GM21619 (cell line): Measurements from ENCODE around the gene FOXL2NB.

Source experiments
- ATAC-seq: cut with Tn5 transposase; IDR thresholded peaks from one replicate; pipeline ENCODE4 v1.9.1; 2021; ENCODE audit not compliant: unreplicated experiment

The FOXL2NB gene

GRCh38 chr3:138987181-138987580, 40.2 kb downstream of the FOXL2NB start:
- ATAC-seq, result no peak

DNA sequence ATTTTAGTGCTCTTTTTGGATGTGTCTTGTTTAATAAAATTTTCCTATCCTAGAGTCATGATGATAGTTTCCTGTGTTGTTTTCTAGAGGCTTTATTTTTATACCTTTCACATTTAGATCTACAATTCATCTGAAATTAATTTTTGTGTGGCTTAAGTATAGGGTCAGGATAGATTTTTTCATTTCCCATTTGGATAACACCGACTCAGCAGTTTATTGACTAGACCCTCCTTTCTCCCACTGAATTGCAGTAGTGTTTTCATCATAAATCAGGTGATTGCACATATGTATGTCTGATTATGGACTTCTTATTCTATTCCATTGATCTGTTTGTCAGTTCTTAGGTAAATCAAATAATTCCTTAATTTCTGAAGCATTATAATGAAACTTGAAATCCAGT, 48.7 kb downstream of the FOXL2NB start:
- ATAC-seq, result no peak
